ENCODE data around the gene RHAG. TPM values are rescaled to one million over a fixed set of nuclear protein-coding genes. Genes with fewer than 3 reads are reported as not detected.

Gene RHAG
- total and polyA plus RNA-seq, 10 donors: 0.35 to 14.7 (median 2.6) TPM; not detected in 3

GRCh38 chr6:49646130-49646824 lies 9.6 kb upstream of the RHAG start:
- TF ChIP-seq CTCF (IDR thresholded peaks at IDR 0.05 in 8 of 11, conservative IDR thresholded peaks at IDR 0.05 in 3 of 11) (no peak), POLR2AphosphoS5 (IDR thresholded peaks at IDR 0.05) (no peak), POLR2A (IDR thresholded peaks at IDR 0.05) (no peak)
- no peak for DNase-seq
- 44 to 71% (median 51%) methylated on average over 3 of the region's 3 CpGs for WGBS, 5 donors
- intact Hi-C loops (cut with DNase I; ENCODE audit: low total_unique reads): no loop called here
- H3K36me3 ChIP-seq: no peaks in the 10 kb centered on the region
- no peak overlapping the region for H3K27ac ChIP-seq
- no peaks in the 10 kb centered on the region for H3K9me3 ChIP-seq
- no peaks in the 10 kb centered on the region for H3K27me3 ChIP-seq (replicated peaks in 1 of 7)
- no peak overlapping the region for H3K4me3 ChIP-seq
- H3K4me1 ChIP-seq: no peaks in the 10 kb centered on the region

GRCh38 chr6:49645139-49645538 lies 8.5 kb upstream of the RHAG start:
- Histone ChIP-seq H3K4me3 (no peak overlapping the region), H3K4me1 (no peaks in the 10 kb centered on the region), H3K9me3 (no peaks in the 10 kb centered on the region), H3K27me3 (replicated peaks in 1 of 7) (no peaks in the 10 kb centered on the region), H3K27ac (no peak overlapping the region), H3K36me3 (no peaks in the 10 kb centered on the region)
- TF ChIP-seq POLR2AphosphoS5 (IDR thresholded peaks at IDR 0.05) (no peak), POLR2A (IDR thresholded peaks at IDR 0.05) (no peak), CTCF (IDR thresholded peaks at IDR 0.05 in 8 of 11, conservative IDR thresholded peaks at IDR 0.05 in 3 of 11) (no peak)
- no peak for DNase-seq
- intact Hi-C loops (cut with DNase I; ENCODE audit: low total_unique reads): no loop called here
- WGBS, 5 donors: 66 to 87% (median 78%) methylated on average over 3 of the region's 3 CpGs

GRCh38 chr6:49639177-49639817 lies 2.7 kb upstream of the RHAG start:
- TF ChIP-seq CTCF (IDR thresholded peaks at IDR 0.05 in 8 of 11, conservative IDR thresholded peaks at IDR 0.05 in 3 of 11) (no peak), POLR2AphosphoS5 (IDR thresholded peaks at IDR 0.05) (no peak), POLR2A (IDR thresholded peaks at IDR 0.05) (no peak)
- no peaks in the 10 kb centered on the region for H3K36me3 ChIP-seq
- H3K9me3 ChIP-seq: no peaks in the 10 kb centered on the region
- H3K27ac ChIP-seq: no peak overlapping the region
- DNase-seq: no peak
- H3K4me3 ChIP-seq: no peak overlapping the region
- 62 to 81% (median 73%) methylated on average over 5 of the region's 5 CpGs for WGBS, 5 donors
- no peaks in the 10 kb centered on the region for H3K27me3 ChIP-seq (replicated peaks in 1 of 7)
- no peaks in the 10 kb centered on the region for H3K4me1 ChIP-seq
- intact Hi-C loops (cut with DNase I; ENCODE audit: low total_unique reads): no loop called here

GRCh38 chr6:49637350-49637731 lies 702 bp upstream of the RHAG start:
- 74 to 90% (median 82%) methylated on average over 3 of the region's 3 CpGs for WGBS, 5 donors
- TF ChIP-seq POLR2A (IDR thresholded peaks at IDR 0.05): no peak
- no peak for TF ChIP-seq POLR2AphosphoS5 (IDR thresholded peaks at IDR 0.05)
- TF ChIP-seq CTCF (IDR thresholded peaks at IDR 0.05 in 8 of 11, conservative IDR thresholded peaks at IDR 0.05 in 3 of 11): no peak
- intact Hi-C loops (cut with DNase I; ENCODE audit: low total_unique reads): no loop called here

More at GRCh38 chr6:49637350-49637731, 702 bp upstream of the RHAG start:
- no peak overlapping the region for H3K4me3 ChIP-seq
- H3K4me1 ChIP-seq: no peaks in the 10 kb centered on the region
- H3K9me3 ChIP-seq: no peaks in the 10 kb centered on the region
- no peaks in the 10 kb centered on the region for H3K36me3 ChIP-seq
- no peak for DNase-seq
- H3K27ac ChIP-seq: no peak overlapping the region
- H3K27me3 ChIP-seq (replicated peaks in 1 of 7): no peaks in the 10 kb centered on the region

Data from spleen (tissue), 11 donors.